Esophagus (tissue), 2 donors: ENCODE results near the gene NHLH1. TPM values are rescaled to one million over a fixed set of nuclear protein-coding genes. Genes with fewer than 3 reads are reported as not detected.

Experiments used
- H3K27ac ChIP-seq, 2 donors: one replicate each; pipeline ENCODE4 v1.5.1; 2013; ENCODE audit warnings: low read depth in 2 of 2, mild to moderate bottlenecking in 2 of 2, inconsistent platforms in 1 of 2, low read length in 1 of 2, moderate library complexity in 1 of 2
- H3K27me3 ChIP-seq, 2 donors: one replicate each; pipeline ENCODE4 v1.6.1; 2013; ENCODE audit warnings: low read length in 2 of 2, control low read depth in 1 of 2, mild to moderate bottlenecking in 1 of 2; ENCODE audit not compliant: insufficient read depth in 2 of 2, control insufficient read depth in 1 of 2
- H3K36me3 ChIP-seq, 2 donors: one replicate each; pipeline ENCODE4 v1.6.1; 2013; ENCODE audit warnings: low read length in 1 of 2; ENCODE audit not compliant: control insufficient read depth in 2 of 2, insufficient read depth in 2 of 2
- H3K4me1 ChIP-seq, 2 donors: one replicate each; pipeline ENCODE4 v1.6.1; 2013; ENCODE audit warnings: low read length in 1 of 2; ENCODE audit not compliant: control insufficient read depth in 2 of 2, insufficient read depth in 2 of 2
- H3K4me3 ChIP-seq, 2 donors: one replicate each; pipeline ENCODE4 v1.5.1; 2013; ENCODE audit warnings: low read length in 2 of 2, mild to moderate bottlenecking in 2 of 2, low read depth in 1 of 2, moderate library complexity in 1 of 2
- H3K9me3 ChIP-seq, 2 donors: one replicate each; pipeline ENCODE4 v1.6.1; 2013; ENCODE audit warnings: mild to moderate bottlenecking in 2 of 2, low read depth in 1 of 2, low read length in 1 of 2, moderate library complexity in 1 of 2; ENCODE audit not compliant: control insufficient read depth in 2 of 2, insufficient read depth in 1 of 2
- WGBS, 2 donors: extraction: QIAGEN DNeasy Blood & Tissue Kit; methylation state at CpG; one replicate each; pipeline ENCODE4 v1.1.7; 2013; 5-methylcytosine and 5-hydroxymethylcytosine counted together
- polyA plus RNA-seq, 2 donors: library from polyadenylated mRNA; stranded (reverse); fragments of 200-250 nt; gene quantifications; one replicate each; pipeline ENCODE4 v1.2.3, GENCODE V29; 2013
- donor health status: healthy with polysubstance abuse.
- donor health status: Bipolar disorder and iron deficiency.

Gene NHLH1
- polyA plus RNA-seq, 2 donors: 0.08 to 0.09 TPM

DNA sequence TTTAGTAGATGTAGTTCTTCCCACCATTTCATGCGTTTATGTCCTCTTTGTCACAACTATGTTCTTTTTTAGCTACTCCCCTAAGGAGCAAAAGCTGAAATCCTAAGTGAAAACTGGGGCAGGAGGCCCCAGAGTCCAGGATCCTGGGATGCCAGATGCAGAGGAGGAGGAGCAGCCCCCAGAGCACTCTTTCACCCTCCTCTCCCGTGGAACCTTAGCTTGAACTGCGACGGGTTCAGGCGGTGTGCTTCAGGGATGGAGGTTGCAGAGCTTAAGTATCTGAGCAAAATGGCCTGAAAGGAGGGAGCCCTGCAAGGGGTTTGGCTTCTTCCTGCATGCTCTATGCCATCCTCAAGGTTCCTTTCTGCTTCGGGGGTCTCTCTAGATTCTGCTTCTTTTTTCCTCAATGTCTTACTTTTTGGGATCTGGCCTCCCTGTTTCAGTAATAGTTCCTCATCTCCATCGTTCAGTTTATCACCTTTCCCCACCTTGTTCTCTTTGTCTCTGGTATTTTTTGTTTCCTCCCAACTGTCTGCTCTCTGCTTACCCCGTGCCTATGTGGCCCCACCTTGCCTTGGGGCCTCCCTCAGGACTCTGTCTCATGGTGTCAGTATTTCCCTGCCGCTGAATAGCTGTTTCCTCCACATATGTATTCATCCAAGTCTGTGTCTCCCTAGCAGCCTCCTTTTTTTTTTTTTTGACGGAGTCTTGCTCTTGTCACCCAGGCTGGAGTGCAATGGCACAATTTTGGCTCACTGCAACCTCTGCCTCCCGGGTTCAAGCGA is 2.7 kb upstream of the NHLH1 start:
- Histone ChIP-seq H3K27ac (no peak overlapping the region), H3K27me3 (no peaks in the 10 kb centered on the region), H3K9me3 (no peaks in the 10 kb centered on the region), H3K4me1 (no peaks in the 10 kb centered on the region), H3K36me3 (peaks cover 9% of the 10 kb centered on the region in 2 donors), H3K4me3 (no peak overlapping the region)
- 71 to 74% methylated on average over 12 of the region's 12 CpGs for WGBS, 2 donors

DNA sequence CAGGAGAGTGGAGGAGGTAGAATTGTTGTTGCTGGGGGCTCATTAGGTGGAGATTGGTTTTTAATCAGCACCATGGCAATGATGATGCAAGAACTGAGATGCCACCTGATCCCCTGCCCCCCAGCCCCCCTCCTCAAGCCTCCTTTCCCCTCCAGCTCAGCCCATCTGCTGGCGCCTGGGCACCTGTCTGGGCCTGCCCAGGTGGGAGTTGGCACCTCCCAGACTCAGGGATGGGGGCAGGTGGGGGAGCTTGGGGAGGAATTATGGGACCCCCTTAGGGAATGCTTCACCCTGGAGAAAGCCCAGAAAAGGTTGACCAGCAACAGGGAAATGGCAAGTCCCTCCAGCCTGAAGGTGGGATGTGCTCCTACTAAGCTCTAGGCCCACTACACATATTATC is 1.5 kb upstream of the NHLH1 start:
- no peaks in the 10 kb centered on the region for H3K4me1 ChIP-seq
- H3K9me3 ChIP-seq: no peaks in the 10 kb centered on the region
- no peak overlapping the region for H3K27ac ChIP-seq
- 87 to 90% methylated on average over 1 of the region's 1 CpG for WGBS, 2 donors
- H3K27me3 ChIP-seq: no peaks in the 10 kb centered on the region
- H3K4me3 ChIP-seq: no peak overlapping the region
- H3K36me3 ChIP-seq: peaks cover 3 to 5% of the 10 kb centered on the region in 2 donors

DNA sequence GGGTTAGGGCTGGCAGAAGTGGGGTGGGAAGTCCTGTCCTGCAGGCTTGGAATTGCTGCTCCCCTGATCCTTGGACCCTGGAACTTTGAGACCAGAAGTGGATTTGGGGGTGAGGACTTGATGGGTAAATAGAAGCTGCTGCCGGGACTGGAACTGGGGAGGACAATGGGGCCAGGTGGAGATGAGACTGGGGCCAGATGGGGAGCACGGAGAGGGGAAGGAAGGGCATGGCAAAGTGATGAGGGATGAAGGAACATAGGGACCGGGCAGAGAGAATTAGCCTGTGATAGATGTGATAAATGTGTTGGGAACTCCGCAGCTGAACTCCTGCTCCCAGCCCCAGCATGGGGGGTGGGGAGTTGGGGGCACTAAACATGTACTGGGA is 637 bp downstream of the NHLH1 start:
- Histone ChIP-seq H3K4me1 (no peaks in the 10 kb centered on the region), H3K36me3 (no peaks in the 10 kb centered on the region), H3K9me3 (no peaks in the 10 kb centered on the region), H3K4me3 (no peak overlapping the region), H3K27me3 (no peaks in the 10 kb centered on the region), H3K27ac (no peak overlapping the region)
- WGBS, 2 donors: 47 to 58% methylated on average over 4 of the region's 4 CpGs

DNA sequence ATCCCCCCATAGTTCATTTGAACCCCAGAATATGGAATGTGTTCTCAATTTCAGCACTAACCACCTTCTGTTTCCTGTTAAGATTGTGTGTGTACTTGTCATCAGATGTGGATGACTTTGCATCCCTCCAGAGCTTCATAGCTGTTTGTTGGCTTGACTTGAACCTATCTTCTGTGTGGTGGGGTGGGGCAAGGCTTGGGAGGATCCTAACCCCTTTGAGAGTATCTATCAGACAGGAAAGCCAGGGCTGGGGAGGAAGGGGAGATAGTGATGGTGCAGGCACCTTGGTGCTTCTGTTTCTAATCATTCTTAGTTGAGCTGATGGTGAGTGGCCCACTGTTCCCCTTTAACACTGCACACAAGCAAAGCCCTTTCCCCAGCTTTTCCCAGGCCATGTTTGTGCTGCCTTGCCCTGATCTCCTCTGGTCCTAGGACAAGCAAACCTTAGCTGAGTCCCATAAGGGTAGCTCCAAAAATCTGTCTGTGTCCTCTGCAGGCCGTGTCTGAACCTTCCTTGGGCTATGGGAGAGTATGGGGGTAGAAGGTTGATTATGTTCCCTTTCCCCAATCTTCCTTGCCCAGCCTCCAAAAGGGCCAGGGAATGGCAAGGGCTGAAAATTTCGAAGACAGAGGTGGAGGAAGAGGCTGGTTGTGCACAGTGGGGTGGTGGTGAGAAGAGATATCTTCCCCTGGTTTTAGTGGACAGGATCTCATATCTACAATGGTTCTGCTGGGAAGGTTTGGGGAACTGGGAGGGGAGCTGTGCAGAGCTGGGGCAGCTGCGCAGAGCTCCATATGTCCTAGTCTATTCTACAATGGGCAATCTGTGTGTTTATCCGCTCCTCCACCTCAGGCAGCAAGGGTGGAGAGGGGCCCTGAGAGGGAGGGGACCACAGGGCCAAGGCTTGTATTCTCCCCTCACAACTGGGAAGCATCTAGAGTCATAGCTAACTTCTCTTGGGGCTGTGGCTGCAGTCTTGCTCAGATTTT is 1.4 kb downstream of the NHLH1 start:
- Histone ChIP-seq H3K9me3 (no peaks in the 10 kb centered on the region), H3K4me3 (no peak overlapping the region), H3K27ac (no peak overlapping the region), H3K4me1 (no peaks in the 10 kb centered on the region), H3K27me3 (no peaks in the 10 kb centered on the region), H3K36me3 (no peaks in the 10 kb centered on the region)
- 85 to 86% methylated on average over 4 of the region's 4 CpGs for WGBS, 2 donors

DNA sequence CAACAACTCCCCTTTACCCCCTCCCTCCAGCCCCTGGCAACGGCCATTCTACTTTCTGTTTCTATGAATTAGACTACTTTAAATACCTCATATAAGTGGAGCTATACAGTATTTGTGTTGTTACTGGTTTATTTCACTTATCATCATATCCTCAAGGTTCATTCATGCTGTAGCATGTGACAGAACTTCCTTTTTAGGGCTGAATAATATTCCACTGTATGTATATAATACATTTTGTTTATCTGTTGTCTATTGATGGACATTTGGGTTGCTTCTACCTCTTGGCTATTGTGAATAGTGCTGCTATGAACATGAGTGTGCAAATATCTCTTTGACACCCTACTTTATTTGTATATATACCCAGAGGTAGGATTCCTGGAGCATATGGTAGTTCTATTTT is 2.2 kb downstream of the NHLH1 start:
- no peaks in the 10 kb centered on the region for H3K9me3 ChIP-seq
- no peaks in the 10 kb centered on the region for H3K27me3 ChIP-seq
- H3K36me3 ChIP-seq: no peaks in the 10 kb centered on the region
- no peaks in the 10 kb centered on the region for H3K4me1 ChIP-seq
- WGBS, 2 donors: 70 to 72% methylated on average over 1 of the region's 1 CpG
- no peak overlapping the region for H3K4me3 ChIP-seq
- H3K27ac ChIP-seq: no peak overlapping the region

DNA sequence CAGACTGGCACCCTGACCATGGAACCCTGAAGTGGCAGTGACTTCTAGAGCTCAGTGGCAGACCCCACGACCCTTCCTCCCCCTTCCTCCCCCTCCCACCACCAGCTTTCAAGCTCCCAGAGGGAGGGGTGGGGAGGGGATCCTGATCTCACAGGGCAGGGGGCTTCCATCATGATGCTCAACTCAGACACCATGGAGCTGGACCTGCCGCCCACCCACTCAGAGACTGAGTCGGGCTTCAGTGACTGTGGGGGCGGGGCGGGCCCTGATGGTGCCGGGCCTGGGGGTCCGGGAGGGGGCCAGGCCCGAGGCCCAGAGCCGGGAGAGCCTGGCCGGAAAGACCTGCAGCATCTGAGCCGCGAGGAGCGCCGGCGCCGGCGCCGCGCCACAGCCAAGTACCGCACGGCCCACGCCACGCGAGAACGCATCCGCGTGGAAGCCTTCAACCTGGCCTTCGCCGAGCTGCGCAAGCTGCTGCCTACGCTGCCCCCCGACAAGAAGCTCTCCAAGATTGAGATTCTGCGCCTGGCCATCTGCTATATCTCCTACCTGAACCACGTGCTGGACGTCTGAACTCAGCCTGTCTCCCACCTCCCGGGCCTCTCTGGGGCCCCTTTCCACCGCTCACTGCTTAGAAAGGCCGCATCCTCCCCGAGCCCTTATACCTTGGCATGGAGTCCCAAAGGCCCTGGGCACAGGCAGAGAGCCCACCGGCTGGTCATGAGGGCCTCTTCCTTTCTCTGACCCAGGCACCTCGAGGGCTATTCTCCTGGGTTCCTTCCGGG is 3.9 kb downstream of the NHLH1 start:
- 76 to 79% methylated on average over 36 to 42 of the region's 42 CpGs for WGBS, 2 donors
- H3K4me1 ChIP-seq: peaks cover 0 to 2% of the 10 kb centered on the region in 2 donors
- no peaks in the 10 kb centered on the region for H3K36me3 ChIP-seq

DNA sequence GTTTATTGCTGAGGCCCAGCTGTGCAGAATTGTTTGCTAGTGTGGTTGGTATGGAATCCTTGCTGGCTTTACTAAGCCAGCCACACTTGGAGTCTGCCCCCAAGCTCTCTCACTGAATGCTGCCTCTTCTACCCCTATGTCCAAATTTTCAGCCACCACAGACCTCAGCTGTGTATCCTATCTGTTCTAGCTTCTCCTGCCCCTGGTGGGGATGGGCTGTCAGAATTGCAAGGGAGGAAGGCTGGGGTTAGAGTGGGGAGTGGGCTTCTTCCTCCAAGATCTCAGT is 4.4 kb downstream of the NHLH1 start:
- H3K4me1 ChIP-seq: peaks cover 0 to 2% of the 10 kb centered on the region in 2 donors
- H3K9me3 ChIP-seq: no peaks in the 10 kb centered on the region
- no peak overlapping the region for H3K27ac ChIP-seq
- H3K4me3 ChIP-seq: no peak overlapping the region
- no peaks in the 10 kb centered on the region for H3K27me3 ChIP-seq
- H3K36me3 ChIP-seq: no peaks in the 10 kb centered on the region

More for the DNA sequence above, 3.9 kb downstream of the NHLH1 start:
- H3K27me3 ChIP-seq: no peaks in the 10 kb centered on the region
- no peak overlapping the region for H3K4me3 ChIP-seq
- H3K27ac ChIP-seq: no peak overlapping the region
- no peaks in the 10 kb centered on the region for H3K9me3 ChIP-seq

DNA sequence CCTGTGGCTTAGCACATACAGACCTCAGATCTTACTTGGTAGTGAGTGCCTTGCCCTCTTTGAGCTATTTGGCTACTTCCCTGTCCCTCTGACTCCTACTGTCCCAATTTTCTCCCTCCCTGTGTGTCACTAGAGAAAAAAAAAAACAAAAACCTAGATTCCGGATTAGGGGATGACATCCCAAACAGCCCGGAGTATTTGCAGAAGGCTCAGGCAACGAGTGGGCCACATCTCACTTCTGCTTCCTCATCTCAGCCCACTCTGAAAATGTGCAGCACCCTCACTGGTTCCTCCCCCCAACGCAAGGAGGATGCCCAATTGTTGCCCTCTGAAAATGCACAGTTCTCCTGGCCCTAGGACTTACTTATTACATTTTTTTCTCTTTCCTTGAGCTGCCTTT is 4.9 kb downstream of the NHLH1 start:
- H3K9me3 ChIP-seq: no peaks in the 10 kb centered on the region
- H3K27me3 ChIP-seq: no peaks in the 10 kb centered on the region
- peaks cover 0 to 2% of the 10 kb centered on the region in 2 donors for H3K4me1 ChIP-seq
- WGBS, 2 donors: 80 to 84% methylated on average over 4 of the region's 4 CpGs
- no peak overlapping the region for H3K27ac ChIP-seq
- no peaks in the 10 kb centered on the region for H3K36me3 ChIP-seq
- H3K4me3 ChIP-seq: no peak overlapping the region

DNA sequence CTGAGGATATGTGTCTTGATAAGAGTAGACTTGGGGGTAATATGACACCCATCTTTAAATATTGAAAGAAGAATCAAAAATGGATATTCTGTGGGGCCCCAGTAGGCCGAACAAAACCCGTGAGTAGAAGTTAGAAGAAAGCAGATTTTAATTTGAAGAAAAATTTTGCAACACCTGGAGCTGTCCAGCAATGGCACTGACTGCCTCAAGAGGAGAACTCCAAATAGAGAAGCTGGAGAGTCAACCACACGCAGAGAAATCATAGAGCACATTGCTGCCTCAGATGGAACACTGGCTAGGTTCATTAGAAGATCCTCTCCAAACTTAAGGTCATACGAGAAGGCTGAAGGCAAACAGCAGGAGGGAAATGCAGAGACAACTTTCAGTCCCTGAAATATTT is 6.8 kb downstream of the NHLH1 start:
- no peak overlapping the region for H3K4me3 ChIP-seq
- no peaks in the 10 kb centered on the region for H3K9me3 ChIP-seq
- no peak overlapping the region for H3K27ac ChIP-seq
- peaks cover 0 to 2% of the 10 kb centered on the region in 2 donors for H3K4me1 ChIP-seq
- WGBS, 2 donors: 87 to 91% methylated on average over 4 of the region's 4 CpGs
- no peaks in the 10 kb centered on the region for H3K27me3 ChIP-seq
- H3K36me3 ChIP-seq: no peaks in the 10 kb centered on the region
